ENCODE data around the gene ARHGEF19.
"Not testable (repeated sequence)": the region's sequence is repeated elsewhere in the genome, so short reads cannot be mapped to it uniquely, and the experiment has no call there.

Gene ARHGEF19

GRCh38 chr1:16204634-16205333 is 7.7 kb downstream of the ARHGEF19 start:
- DNase-seq (ENCODE audit: low read depth in 2 of 2): no peak

GRCh38 chr1:16204216-16204615 is 8.2 kb downstream of the ARHGEF19 start:
- DNase-seq (ENCODE audit: low read depth in 2 of 2): no peak

- no peak for DNase-seq (ENCODE audit: low read depth in 2 of 2)
Measured at GRCh38 chr1:16203550-16203949, 8.9 kb downstream of the ARHGEF19 start.

GRCh38 chr1:16202281-16203210 is 9.9 kb downstream of the ARHGEF19 start:
- no peak for DNase-seq (ENCODE audit: low read depth in 2 of 2)

- DNase-seq (ENCODE audit: low read depth in 2 of 2): no peak
Measured at GRCh38 chr1:16199700-16200099, 12.8 kb downstream of the ARHGEF19 start.

GRCh38 chr1:16199157-16199501 is 13.3 kb downstream of the ARHGEF19 start:
- DNase-seq (ENCODE audit: low read depth in 2 of 2): no peak

GRCh38 chr1:16198444-16199156 is 13.9 kb downstream of the ARHGEF19 start:
- DNase-seq (ENCODE audit: low read depth in 2 of 2): no peak

GRCh38 chr1:16196874-16197273 is 15.6 kb downstream of the ARHGEF19 start:
- DNase-seq (ENCODE audit: low read depth in 2 of 2): no peak

GRCh38 chr1:16196139-16196538 is 16.3 kb downstream of the ARHGEF19 start:
- DNase-seq (ENCODE audit: low read depth in 2 of 2): not testable (repeated sequence)

- DNase-seq (ENCODE audit: low read depth in 2 of 2): no peak
Measured at GRCh38 chr1:16195518-16195905, 16.9 kb downstream of the ARHGEF19 start.

- DNase-seq (ENCODE audit: low read depth in 2 of 2): no peak
Measured at GRCh38 chr1:16191916-16192546, 20.4 kb downstream of the ARHGEF19 start.

- no peak for DNase-seq (ENCODE audit: low read depth in 2 of 2)
Measured at GRCh38 chr1:16191309-16191708, 21.1 kb downstream of the ARHGEF19 start.

- DNase-seq (ENCODE audit: low read depth in 2 of 2): no peak
Measured at GRCh38 chr1:16189921-16190621, 22.4 kb downstream of the ARHGEF19 start.

GRCh38 chr1:16189003-16189402 is 23.4 kb downstream of the ARHGEF19 start:
- DNase-seq (ENCODE audit: low read depth in 2 of 2): no peak

- DNase-seq (ENCODE audit: low read depth in 2 of 2): peak; percentile 52 to 64
Measured at GRCh38 chr1:16187748-16188401, 24.6 kb downstream of the ARHGEF19 start.

- no peak for DNase-seq (ENCODE audit: low read depth in 2 of 2)
Measured at GRCh38 chr1:16186655-16187235, 25.7 kb downstream of the ARHGEF19 start.

GRCh38 chr1:16184557-16185303 is 27.7 kb downstream of the ARHGEF19 start:
- DNase-seq (ENCODE audit: low read depth in 2 of 2): no peak

- DNase-seq (ENCODE audit: low read depth in 2 of 2): no peak
Measured at GRCh38 chr1:16183765-16184556, 28.5 kb downstream of the ARHGEF19 start.

GRCh38 chr1:16183179-16183578 is 29.3 kb downstream of the ARHGEF19 start:
- no peak for DNase-seq (ENCODE audit: low read depth in 2 of 2)
